SKM-1 treated with dmso at 0.1 percent for 144 hours (cell line): ENCODE data around the gene PRM2.

Experiments used
- DNase-seq: peaks from one replicate; lab custom pipeline; 2025; ENCODE audit not compliant: unreplicated experiment; lab: John Stamatoyannopoulos, UW

PRM2 gene

DNA sequence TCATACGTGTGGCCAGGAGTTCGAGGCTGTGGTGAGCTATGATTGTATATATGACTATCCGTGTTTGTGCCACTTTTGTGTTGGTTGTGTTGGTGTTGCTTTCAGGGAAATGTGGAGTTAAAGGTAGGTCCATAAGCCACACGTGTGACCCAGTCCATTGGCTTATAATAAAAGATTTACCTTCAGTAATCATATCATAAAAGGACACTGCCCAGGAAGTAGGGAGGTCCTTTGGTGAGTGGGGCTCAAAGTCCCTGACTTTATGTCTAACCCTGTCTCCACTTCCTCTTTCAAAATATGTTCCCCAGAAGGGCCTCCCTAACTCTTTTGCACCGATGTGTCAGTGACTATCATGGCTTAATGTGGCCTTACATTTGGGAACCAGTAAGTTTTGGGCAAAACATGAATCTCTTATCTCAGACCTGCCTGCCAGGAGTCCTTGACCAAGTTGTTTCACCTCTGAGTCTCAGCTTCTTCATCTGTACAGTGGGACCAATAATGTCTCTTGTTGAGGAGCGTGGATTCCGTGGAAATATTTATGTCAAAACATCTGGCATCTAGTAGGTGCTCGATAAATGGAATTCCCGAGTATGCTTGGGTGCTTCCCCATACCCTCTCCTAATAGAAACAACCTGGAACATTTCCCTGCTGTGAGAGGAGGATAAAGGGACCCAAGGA, 12.0 kb downstream of the PRM2 start:
- DNase-seq, result peak; percentile 51

DNA sequence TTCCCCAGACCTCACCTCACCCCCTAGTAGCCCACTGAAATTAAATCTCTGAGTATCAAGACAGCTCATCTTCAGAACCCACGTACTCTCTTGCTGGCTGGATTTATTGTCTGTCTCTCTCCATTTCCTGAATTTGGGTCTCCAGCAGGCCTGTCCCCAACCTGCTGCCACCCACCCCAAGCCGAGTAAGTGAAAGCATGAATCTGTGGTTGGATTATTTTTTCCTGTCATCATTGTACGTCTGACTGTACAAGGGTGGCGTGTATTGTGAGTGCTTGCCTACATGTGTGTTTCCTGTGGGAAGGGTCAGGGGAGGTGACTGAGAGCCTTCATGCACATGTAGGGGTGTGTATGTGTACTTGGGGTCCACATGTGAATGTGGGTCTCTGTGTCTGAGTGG, 12.5 kb downstream of the PRM2 start:
- DNase-seq, result no peak

DNA sequence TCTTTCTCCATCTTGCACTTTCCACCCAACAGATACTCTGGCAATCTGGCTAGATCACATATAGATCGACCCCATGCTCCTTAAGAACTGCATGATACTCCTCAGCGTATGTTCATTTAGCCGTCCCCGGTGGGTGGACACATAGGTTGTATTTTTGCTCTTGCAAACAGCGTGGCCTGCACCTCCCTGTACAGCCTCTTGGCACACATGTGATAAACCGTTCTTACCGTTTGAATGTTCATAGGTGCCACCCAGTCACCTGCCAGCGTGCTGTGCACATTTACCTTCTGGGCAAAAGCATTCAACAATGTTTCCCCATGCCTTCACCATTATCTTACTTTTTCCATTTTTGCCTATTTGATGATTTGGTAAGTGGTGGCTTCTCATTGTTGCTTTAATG, 13.4 kb downstream of the PRM2 start:
- no peak for DNase-seq

DNA sequence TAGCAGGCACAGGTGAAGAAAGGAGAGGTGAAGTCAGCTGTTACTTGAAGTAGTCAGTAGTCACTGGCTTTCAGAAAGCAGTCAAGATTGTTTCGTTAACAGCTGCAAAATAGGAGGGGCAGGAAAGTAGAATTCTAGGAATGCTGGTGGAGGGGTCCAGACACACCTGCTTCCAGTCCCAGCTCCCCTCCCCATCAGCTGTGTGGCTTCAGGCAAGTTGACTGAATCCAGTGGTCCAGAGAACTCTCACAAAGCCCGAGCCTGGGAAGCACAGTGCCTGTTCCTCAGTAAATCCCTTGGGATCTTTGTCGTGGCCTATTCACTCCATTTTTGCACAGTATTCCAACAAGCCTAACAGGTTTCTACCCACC, 15.7 kb downstream of the PRM2 start:
- DNase-seq, result no peak

DNA sequence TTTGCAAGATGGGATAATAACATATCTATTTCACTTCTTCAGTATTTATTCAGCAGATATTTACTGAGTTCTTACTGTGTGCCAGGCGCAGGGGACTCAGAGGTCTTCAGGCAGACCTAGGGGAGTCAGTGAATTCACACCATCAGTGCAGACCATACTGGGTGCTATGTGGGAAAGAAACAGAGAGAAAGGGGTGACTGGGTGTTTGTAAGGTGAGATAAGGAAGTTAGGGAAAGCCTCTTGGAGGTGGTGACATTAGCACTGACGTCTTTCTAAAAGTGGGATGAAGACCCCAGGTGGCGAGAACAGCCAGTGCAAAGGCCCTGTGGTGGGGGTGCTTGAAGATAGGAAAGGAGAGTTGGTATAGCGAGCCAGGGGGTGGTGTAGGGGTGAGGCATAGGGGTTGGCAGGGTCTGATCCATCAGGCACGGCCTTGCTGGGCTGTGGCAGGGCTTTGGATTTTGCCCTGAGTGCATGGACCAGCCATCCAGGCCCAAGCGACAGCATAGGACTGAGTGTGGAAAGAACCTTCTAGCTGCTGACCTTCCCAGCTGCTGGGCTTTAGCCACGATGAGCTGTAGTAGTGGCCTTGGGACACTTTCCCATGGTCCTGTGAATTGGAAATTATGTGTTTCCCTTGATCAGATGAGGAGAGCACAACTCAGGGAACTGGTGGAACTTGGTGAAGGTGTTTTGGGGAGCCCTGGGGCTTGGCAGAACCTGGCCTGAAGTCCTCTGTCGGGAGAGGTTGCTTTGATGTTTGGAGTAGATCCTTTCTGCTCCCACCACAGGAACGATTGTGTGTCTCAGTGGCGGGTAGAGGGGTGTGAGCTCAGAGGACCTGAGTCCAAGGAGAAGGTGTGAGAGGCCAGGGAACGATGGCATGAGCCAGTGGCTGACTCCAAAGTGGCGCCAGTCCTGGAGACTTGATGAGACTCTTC, 16.4 kb downstream of the PRM2 start:
- no peak for DNase-seq

DNA sequence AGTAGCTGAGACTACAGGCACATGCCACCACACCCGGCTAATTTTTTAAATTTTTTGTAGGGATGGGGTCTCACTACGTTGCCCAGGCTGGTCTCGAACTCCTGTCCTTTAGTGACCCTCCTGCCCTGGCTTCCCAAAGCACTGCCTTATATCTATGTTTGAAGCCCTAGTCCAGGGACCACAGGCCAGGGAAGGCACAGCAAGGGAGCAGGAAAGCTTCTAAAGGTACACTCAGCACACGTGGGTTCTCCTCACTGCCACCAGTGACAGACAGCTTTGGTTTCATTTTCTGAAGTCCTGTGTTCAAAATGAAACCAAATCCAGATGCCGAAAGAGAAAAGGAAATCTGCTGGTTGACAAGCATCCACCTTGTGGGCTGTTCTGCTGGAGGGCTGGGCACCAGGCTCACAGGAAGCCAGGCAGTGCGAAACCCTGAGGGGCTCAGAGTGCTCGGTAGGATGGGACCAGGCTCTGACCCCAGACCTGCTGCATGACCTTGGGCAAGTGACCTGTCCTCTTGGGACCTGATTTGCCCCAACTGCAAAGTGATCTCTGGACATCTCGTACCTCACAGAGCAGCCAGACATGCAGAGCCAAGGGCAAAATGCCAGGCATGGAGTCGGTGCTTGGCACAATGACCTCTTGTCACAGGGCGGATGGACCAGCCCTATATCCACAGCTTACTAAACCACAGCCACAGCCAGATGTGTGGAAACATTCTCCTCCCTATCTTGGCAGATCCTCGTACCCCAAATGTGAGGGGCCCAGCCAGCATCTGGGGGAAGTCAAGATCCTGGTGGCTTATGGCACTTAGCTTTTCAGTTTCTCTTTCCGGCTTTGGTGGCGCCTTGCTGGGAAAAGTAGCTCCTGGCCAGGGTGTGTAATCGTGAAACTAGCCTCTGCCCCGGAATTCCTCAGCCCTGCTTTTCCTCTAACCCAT, 17.5 kb downstream of the PRM2 start:
- no peak for DNase-seq

DNA sequence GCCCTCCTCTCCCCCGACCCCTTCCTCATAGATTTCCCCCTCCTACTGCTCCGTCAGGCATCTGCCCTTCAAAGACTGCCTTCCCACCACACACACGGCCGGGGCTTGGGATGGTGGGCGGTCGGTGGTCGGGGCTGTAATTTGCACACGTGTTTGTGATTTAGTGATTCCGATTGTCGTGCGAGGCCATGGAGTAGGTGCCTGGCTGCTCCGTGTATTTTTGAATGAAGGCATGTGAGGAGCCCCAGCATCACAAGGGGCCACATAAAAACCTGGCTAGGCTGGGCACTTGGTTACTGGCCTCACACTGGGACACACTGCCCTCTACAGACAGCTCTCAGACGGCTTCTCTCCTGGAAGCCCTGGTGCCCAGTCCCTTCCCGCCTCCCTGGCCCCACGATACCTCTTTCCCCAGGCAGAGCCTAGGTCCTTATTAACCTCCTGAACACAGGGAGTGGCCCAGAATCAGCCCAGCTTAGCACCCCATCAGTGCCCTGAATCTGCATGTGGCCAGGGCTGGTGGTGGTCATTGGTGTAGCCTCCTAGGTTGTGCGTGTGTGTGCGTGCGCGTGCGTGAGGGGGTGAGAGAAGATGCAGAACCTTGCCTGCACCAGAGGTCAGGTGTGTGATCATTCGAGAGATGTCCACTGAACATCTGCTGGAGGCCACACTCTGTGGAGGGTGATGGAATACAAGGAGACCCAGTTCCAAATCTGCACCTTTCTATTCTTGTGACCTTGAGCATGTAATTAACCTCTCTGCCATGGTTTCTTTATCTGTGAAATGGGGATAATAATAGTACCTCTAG, 18.9 kb downstream of the PRM2 start:
- DNase-seq, result peak; percentile 68

DNA sequence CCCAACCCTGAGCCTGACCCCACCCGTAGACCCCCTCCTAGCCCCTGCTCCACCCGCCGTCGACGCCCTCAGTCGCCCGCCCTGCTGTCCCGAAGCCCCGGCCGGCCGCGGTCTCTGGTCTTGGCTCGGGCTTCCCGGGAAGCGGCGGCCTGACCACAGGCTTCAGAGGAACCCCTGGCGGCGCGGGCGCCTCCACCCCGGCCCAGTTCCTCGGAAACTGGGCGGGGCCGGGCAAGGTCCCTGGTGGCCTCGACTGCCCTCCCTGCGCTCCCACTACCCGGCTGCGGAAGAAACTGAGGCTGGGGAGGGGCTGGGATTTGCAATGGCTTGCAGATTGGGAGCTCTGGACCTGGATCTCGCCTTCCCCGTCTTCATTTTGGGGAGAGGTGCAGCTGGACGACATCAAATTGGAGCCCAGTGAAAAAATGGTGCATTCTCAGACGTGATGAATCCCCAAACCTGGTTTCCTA, 19.6 kb downstream of the PRM2 start:
- no peak for DNase-seq

DNA sequence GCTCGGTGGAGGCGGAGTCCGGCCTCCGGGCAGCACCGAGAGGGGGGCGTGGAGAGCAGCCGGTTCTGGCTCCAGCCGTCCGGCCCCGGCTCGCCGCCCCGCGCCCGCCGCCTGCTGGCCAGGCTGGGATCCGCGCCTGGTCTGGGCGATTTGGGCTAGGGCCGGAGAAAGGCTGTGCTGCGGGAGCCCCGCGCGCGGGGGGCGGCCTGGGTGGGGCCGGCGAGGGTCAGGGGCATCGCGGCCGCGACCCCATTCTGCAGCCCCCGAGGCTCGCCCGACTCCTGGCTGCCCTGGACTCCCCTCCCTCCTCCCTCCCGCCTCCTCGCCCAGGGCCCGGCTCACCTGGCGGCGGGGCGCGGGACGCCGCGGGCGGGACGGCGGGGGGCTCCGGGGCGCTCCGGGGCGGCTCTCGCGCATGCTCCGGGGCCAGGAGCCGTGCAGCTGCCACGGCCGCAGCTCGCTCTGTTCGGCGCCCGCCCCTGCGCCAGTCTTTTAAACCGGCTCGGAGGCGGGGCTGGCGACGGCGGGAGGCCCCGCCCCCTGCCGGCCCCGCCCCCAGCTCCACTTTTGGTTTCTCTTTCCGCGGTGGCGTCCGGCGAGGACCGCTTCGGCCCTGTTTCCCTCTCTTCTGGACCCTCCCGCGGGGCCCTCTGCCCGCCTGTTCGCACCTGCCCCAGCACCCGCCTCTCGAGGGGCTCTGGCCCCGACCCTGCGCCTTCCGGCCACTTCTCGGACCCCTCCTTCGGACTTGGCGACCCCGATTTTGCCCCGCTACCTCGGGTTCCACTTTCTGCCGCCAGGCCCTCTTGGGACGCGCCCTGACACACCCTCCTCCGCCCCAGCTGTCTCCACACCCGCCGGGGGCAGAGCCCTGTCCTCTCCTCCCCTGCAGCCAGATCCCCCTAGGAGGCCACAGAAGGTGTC, 20.3 kb downstream of the PRM2 start, which contains the start of gene SOCS1:
TSS of gene SOCS1 (minus strand) at position 468 of the 924 bp plus-strand sequence. CDS start 726 bp downstream, outside the sequence.
- peak; percentile 80 for DNase-seq

DNA sequence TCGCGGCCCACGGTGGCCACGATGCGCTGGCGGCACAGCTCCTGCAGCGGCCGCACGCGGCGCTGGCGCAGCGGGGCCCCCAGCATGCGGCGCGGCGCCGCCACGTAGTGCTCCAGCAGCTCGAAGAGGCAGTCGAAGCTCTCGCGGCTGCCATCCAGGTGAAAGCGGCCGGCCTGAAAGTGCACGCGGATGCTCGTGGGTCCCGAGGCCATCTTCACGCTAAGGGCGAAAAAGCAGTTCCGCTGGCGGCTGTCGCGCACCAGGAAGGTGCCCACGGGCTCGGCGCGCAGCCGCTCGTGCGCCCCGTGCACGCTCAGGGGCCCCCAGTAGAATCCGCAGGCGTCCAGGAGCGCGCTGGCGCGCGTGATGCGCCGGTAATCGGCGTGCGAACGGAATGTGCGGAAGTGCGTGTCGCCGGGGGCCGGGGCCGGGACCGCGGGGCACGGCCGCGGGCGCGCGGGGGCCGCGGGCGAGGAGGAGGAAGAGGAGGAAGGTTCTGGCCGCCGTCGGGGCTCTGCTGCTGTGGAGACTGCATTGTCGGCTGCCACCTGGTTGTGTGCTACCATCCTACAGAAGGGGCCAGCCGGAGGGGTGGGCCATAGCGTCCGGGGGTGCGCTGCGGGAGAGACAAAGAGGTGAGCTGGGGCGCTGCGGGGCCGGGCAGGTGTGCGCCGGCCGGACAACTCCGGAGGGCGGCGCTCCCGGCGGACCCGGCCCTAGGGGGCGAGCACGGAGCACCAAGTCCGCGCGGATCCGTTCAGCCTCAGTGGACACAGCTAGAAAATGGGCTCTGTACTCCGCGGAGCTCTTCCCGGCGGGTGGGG, 21.2 kb downstream of the PRM2 start:
- no peak for DNase-seq

DNA sequence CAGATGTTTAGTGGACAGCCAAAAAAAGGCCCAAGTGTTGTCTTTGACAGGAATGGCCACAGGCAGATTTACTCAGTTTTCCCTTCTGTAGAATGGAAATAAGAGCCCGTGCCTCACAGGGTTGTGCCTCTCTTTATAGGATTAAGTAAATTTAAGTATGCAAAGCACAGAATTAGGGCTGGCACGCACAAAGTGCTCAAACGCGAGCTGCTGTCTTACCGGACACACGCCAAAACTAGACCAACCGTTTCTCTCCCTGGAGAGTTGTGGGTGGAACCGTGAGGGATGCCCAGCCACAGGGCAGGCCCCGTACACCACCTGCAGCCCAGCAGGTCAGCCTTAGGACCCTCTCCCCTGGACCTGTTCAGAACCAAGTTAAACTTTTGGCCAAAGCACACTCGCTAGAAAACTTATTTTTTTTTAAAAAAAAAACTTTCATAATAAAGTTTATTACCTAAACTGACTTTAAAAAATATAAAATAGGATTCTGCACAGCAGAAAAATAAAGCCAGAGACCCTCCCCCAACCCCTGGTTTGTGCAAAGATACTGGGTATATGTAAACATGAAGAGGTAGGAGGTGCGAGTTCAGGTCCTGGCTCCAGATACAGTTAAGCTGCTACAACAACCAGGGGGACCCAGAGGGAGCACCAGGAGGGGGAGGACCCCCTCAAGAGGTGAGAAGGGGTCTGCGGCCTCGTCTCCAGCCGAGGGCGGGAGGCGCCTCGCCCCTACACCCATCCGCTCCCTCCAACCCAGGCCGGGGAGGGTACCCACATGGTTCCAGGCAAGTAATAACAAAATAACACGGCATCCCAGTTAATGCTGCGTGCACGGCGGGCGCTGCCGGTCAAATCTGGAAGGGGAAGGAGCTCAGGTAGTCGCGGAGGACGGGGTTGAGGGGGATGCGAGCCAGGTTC, 22.0 kb downstream of the PRM2 start:
- DNase-seq, result no peak

DNA sequence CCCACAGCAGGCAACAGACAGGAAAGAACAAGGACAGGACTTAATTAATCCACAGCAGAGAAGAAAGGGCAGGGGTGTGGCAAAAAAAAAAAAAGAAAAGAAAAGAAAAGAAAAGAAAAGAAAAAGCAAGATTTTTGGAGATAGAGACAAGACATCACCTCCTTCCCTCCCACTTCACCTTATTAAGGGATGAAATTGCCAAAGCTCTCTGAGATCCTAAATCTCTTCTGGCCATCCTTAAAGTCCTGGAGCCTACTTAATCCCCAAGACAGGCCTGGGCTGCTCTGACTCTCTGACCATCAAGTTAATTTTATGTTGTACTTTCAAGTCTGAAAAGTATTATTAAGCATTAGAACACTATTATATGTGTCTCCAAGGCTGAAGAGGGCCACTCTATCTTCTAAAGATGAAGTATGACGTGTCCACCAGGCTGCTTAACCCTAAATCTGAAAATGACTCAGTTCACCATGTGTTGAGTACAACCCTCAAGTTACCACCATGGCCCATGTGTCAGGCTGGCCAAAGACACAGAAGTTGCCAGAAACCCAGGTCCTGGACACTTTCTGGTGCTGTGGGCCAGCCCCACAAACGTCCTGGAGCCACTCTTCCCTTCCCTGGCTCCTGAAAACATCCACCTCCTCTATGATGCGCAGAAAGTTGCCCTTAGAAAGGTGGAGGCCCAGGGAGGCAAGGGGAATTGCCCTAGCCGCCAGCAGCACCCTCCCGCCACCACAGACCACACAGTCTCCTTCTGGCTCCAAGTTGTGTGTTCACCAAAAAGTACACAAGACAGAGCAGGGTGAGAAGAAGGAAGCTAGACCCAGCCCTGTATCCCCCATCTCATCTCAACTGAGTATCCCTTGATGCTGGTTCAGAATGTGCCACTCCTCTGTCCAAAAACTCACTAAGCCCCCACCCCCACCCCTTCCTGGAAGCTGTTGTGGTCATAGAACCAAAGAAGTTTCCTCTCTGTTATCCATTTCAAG, 23.0 kb downstream of the PRM2 start:
- no peak for DNase-seq

DNA sequence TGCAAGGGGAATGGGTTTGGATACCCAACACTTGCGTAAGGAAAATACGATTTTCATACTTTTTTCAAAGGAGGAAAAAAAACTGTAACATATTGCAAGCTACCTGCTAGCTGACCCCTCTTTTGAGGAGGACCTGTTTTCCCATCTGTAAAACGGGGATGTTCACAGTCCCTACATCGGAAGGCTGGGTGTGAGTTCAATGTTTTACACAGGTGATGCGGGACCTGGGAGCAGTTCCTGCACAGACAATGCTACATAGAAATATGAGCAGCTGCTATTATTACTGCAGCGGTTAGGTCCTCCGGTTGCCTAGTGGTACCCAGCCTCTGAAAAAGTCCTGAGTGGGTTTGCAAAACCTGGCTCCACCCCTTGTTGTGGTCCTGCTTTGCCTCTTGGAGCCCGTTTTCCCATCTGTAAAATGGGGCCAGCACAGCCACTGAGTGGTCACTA, 23.8 kb downstream of the PRM2 start:
- DNase-seq, result no peak

DNA sequence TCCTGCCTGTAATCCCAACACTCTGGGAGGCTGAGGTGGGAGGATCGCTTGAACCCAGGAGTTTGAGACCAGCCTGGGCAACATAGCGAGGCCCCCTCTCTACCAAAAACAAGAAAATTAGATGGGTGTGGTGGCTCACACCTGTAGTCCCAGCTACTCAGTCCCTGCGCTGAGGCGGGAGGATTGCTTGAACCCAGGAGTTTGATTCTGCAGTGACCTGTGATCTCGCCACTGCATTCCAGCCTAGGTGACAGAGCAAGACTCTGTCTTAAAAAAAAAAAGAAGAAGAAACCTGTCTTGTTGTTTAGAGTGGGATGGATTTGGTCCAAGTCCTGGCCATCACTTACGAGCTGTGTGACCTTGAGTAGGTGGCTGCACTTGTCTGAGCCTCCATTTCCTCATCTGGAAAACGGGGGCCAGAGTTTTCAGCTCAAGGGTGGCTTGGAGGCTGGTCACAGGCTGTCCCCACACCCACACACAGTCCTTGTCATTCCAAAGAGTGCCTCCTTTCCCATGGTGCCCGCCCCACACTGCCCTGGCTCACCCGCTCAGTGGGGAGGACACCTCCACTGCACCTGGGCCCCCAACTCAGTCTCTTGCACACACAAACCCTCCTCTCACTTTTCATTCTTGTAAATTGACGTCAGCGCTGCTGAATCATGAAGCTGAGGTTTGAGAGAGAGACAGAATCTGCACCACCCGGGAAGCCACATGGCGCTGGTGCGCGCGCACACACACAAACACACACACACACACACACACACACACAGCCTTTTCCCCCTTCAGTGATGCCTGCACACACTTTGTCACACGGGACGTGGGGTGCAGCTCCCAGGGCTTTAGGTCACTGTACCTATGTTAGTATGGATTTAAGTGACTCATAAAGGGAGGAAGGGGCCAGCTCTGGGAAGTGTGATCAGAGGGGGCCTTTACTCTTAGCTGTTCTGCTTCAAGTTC, 24.5 kb downstream of the PRM2 start:
- DNase-seq, result no peak
